HG03558 (cell line): ENCODE measurements around the gene DDR2.
"Not testable (repeated sequence)": the region's sequence is repeated elsewhere in the genome, so short reads cannot be mapped to it uniquely, and the experiment has no call there.

Source experiments
- ATAC-seq: cut with Tn5 transposase; IDR thresholded peaks from one replicate; pipeline ENCODE4 v1.9.1; 2021; ENCODE audit warnings: moderate number of reproducible peaks; ENCODE audit not compliant: unreplicated experiment; ENCODE audit errors: extremely low read depth

The DDR2 gene

GRCh38 chr1:162807503-162807902, 175.2 kb downstream of the DDR2 start:
- ATAC-seq, result not testable (repeated sequence)

GRCh38 chr1:162812357-162812756, 180.1 kb downstream of the DDR2 start:
- not testable (repeated sequence) for ATAC-seq

- not testable (repeated sequence) for ATAC-seq
Observed at GRCh38 chr1:162818136-162818535, 185.9 kb downstream of the DDR2 start.

- ATAC-seq, result not testable (repeated sequence)
Observed at GRCh38 chr1:162818666-162819065, 186.4 kb downstream of the DDR2 start.

- ATAC-seq, result no peak
Observed at GRCh38 chr1:162822391-162823200, 190.3 kb downstream of the DDR2 start.

- ATAC-seq, result no peak
Observed at GRCh38 chr1:162823231-162823630, 191.0 kb downstream of the DDR2 start.

- ATAC-seq, result no peak
Observed at GRCh38 chr1:162823771-162824525, 191.7 kb downstream of the DDR2 start.

GRCh38 chr1:162829268-162829667, 197.0 kb downstream of the DDR2 start:
- ATAC-seq, result no peak

GRCh38 chr1:162832470-162832869, 200.2 kb downstream of the DDR2 start:
- ATAC-seq, result no peak

- ATAC-seq, result no peak
Observed at GRCh38 chr1:162835157-162835899, 203.1 kb downstream of the DDR2 start.
